Left forelimb (tissue), 1 donor: ENCODE results near the gene DNMT3B.

Source experiments
- DNase-seq: peaks from one replicate; pipeline ENCODE4 v3.0.0-alpha.2; 2018; ENCODE audit warnings: low spot score

The DNMT3B gene

GRCh38 chr20:32823737-32824588 lies 61.8 kb downstream of the DNMT3B start:
- no peak for DNase-seq

GRCh38 chr20:32828029-32828680 lies 66.0 kb downstream of the DNMT3B start:
- no peak for DNase-seq

- no peak for DNase-seq
Measured at GRCh38 chr20:32829311-32830005, 67.3 kb downstream of the DNMT3B start.

GRCh38 chr20:32830437-32830836 lies 68.3 kb downstream of the DNMT3B start:
- DNase-seq = no peak

GRCh38 chr20:32831982-32832381 lies 69.8 kb downstream of the DNMT3B start:
- DNase-seq = no peak

- no peak for DNase-seq
Measured at GRCh38 chr20:32832664-32833063, 70.5 kb downstream of the DNMT3B start.

GRCh38 chr20:32834972-32835371 lies 72.8 kb downstream of the DNMT3B start:
- no peak for DNase-seq

- DNase-seq = no peak
Measured at GRCh38 chr20:32837157-32837556, 75.0 kb downstream of the DNMT3B start.

GRCh38 chr20:32839227-32839981 lies 77.2 kb downstream of the DNMT3B start:
- DNase-seq = no peak

- no peak for DNase-seq
Measured at GRCh38 chr20:32839982-32840285, 77.7 kb downstream of the DNMT3B start.

- no peak for DNase-seq
Measured at GRCh38 chr20:32841174-32841573, 79.0 kb downstream of the DNMT3B start.

GRCh38 chr20:32841632-32842031 lies 79.4 kb downstream of the DNMT3B start:
- DNase-seq = no peak

GRCh38 chr20:32842688-32843524 lies 80.7 kb downstream of the DNMT3B start:
- no peak for DNase-seq

- no peak for DNase-seq
Measured at GRCh38 chr20:32845786-32846185, 83.6 kb downstream of the DNMT3B start.

- DNase-seq = no peak
Measured at GRCh38 chr20:32846852-32847251, 84.7 kb downstream of the DNMT3B start.

GRCh38 chr20:32847964-32848363 lies 85.8 kb downstream of the DNMT3B start:
- DNase-seq = no peak

- DNase-seq = no peak
Measured at GRCh38 chr20:32848846-32849245, 86.7 kb downstream of the DNMT3B start.

- DNase-seq = no peak
Measured at GRCh38 chr20:32849577-32849976, 87.4 kb downstream of the DNMT3B start.

- no peak for DNase-seq
Measured at GRCh38 chr20:32855387-32855786, 93.2 kb downstream of the DNMT3B start.

GRCh38 chr20:32858189-32858588 lies 96.0 kb downstream of the DNMT3B start:
- no peak for DNase-seq
